CD14-positive monocyte (primary cell): ENCODE measurements around the gene RIOK3. TPM values are rescaled to one million over a fixed set of nuclear protein-coding genes. Genes with fewer than 3 reads are reported as not detected.

Source experiments
- DNase-seq, 3 donors: peaks; one replicate each; pipeline ENCODE4 v3.0.0-alpha.2; 2011 to 2022
- H2AFZ ChIP-seq: 2 replicates; pipeline ENCODE4 v1.6.0; 2012; ENCODE audit warnings: mild to moderate bottlenecking, low read depth, low read length, inconsistent platforms; ENCODE audit not compliant: insufficient read depth, poor library complexity, severe bottlenecking
- H3K27ac ChIP-seq, 2 donors: 1 replicate in 1 of 2; 2 replicates in 1 of 2; pipeline ENCODE4 v1.5.1; 2012 to 2013; ENCODE audit warnings: low read length in 2 of 2, control low read depth in 1 of 2, inconsistent platforms in 1 of 2, low read depth in 1 of 2, mild to moderate bottlenecking in 1 of 2
- H3K27me3 ChIP-seq, 2 donors: one replicate each; pipeline versions ENCODE4 v1.6.0 to v1.6.1; 2011 to 2013; ENCODE audit warnings: low read length in 2 of 2; ENCODE audit not compliant: control insufficient read depth in 2 of 2, insufficient read depth in 2 of 2
- H3K36me3 ChIP-seq, 2 donors: replicated peaks in 1 of 2; 1 replicate in 1 of 2; 2 replicates in 1 of 2; pipeline versions ENCODE4 v1.5.1 to v1.6.1; 2012 to 2013; ENCODE audit warnings: low read length in 2 of 2, control low read depth in 1 of 2, inconsistent platforms in 1 of 2, mild to moderate bottlenecking in 1 of 2; ENCODE audit not compliant: insufficient read depth in 2 of 2, control insufficient read depth in 1 of 2
- H3K4me1 ChIP-seq, 2 donors: 1 replicate in 1 of 2; 2 replicates in 1 of 2; pipeline versions ENCODE4 v1.5.1 to v1.6.1; 2012 to 2013; ENCODE audit warnings: low read length in 2 of 2, control low read depth in 1 of 2, inconsistent platforms in 1 of 2, mild to moderate bottlenecking in 1 of 2, moderate library complexity in 1 of 2; ENCODE audit not compliant: insufficient read depth in 2 of 2, control insufficient read depth in 1 of 2
- H3K4me2 ChIP-seq: replicated peaks from 2 replicates; pipeline ENCODE3; 2012; ENCODE audit warnings: low read length, moderate library complexity, mild to moderate bottlenecking; ENCODE audit not compliant: poor library complexity, severe bottlenecking; ENCODE audit errors: extremely low read depth
- H3K4me3 ChIP-seq, 3 experiments: fragments of 200-600 bp in 1 of 3; sonication (generic) in 1 of 3; replicated peaks in 1 of 3; 1 replicate in 2 of 3; 2 replicates in 1 of 3; pipeline ENCODE4 v1.5.1; 2011 to 2013; ENCODE audit warnings: low read length in 3 of 3, mild to moderate bottlenecking in 3 of 3, control low read depth in 2 of 3, low read depth in 2 of 3, inconsistent platforms in 1 of 3, moderate library complexity in 1 of 3
- H3K79me2 ChIP-seq: 2 replicates; pipeline ENCODE4 v1.6.0; 2012; ENCODE audit warnings: mild to moderate bottlenecking, control low read depth, inconsistent platforms, low read length, moderate library complexity; ENCODE audit not compliant: insufficient read depth
- H3K9ac ChIP-seq: 2 replicates; pipeline ENCODE4 v1.6.0; 2017; ENCODE audit warnings: low read length, mild to moderate bottlenecking; ENCODE audit not compliant: insufficient read depth, poor library complexity, severe bottlenecking
- H3K9me3 ChIP-seq, 2 donors: replicated peaks in 1 of 2; 1 replicate in 1 of 2; 2 replicates in 1 of 2; pipeline versions ENCODE4 v1.5.1 to v1.6.1; 2012 to 2013; ENCODE audit warnings: low read length in 2 of 2, control low read depth in 1 of 2; ENCODE audit not compliant: control insufficient read depth in 1 of 2, insufficient read depth in 1 of 2
- H4K20me1 ChIP-seq: 2 replicates; pipeline ENCODE4 v1.6.0; 2012; ENCODE audit warnings: mild to moderate bottlenecking, low read length, control low read depth, moderate library complexity; ENCODE audit not compliant: insufficient read depth
- H3K27ac Mint-ChIP-seq, 7 donors: one replicate each; pipeline ENCODE4 v1.8.0; 2020; ENCODE audit warnings: mild to moderate bottlenecking in 7 of 7, mixed read lengths in 7 of 7, moderate library complexity in 6 of 7, inconsistent platforms in 2 of 7
- H3K27me3 Mint-ChIP-seq, 3 donors: one replicate each; pipeline ENCODE4 v1.8.0; 2021 to 2022; ENCODE audit warnings: low read depth in 3 of 3, mild to moderate bottlenecking in 3 of 3, mixed read lengths in 3 of 3, moderate library complexity in 3 of 3, inconsistent platforms in 1 of 3
- H3K36me3 Mint-ChIP-seq, 2 donors: one replicate each; pipeline ENCODE4 v1.8.0; 2020; ENCODE audit warnings: mixed read lengths in 2 of 2, inconsistent platforms in 1 of 2, mild to moderate bottlenecking in 1 of 2
- H3K4me1 Mint-ChIP-seq: one replicate; pipeline ENCODE4 v1.8.0; 2020; ENCODE audit warnings: mild to moderate bottlenecking, mixed read lengths
- H3K4me3 Mint-ChIP-seq, 2 donors: one replicate each; pipeline ENCODE4 v1.8.0; 2020; ENCODE audit warnings: mild to moderate bottlenecking in 2 of 2, mixed read lengths in 2 of 2, moderate library complexity in 1 of 2
- H3K9me3 Mint-ChIP-seq, 7 donors: one replicate each; pipeline ENCODE4 v1.8.0; 2020 to 2022; ENCODE audit warnings: mixed read lengths in 7 of 7, mild to moderate bottlenecking in 6 of 7, moderate library complexity in 6 of 7, inconsistent platforms in 2 of 7
- CTCF ChIP-seq: fragments of 200-600 bp; IDR thresholded peaks from one replicate; pipeline ENCODE4 v1.8.0; 2022; ENCODE audit warnings: antibody characterized with exemption, mild to moderate bottlenecking
- WGBS: methylation state at CpG from one replicate; pipeline ENCODE4 v1.1.5; 2013; ENCODE audit warnings: missing lambda C conversion rate; ENCODE audit not compliant: insufficient coverage; 5-methylcytosine and 5-hydroxymethylcytosine counted together
- intact Hi-C, 2 donors: fragments of 100-400 bp; cut with micrococcal nuclease; formaldehyde crosslinking; loops; one replicate each; pipeline versions ENCODE4 v1.15.0 to v1.15.1; 2023
- polyA plus RNA-seq, 3 donors: library from polyadenylated mRNA; depleted of rRNA in 1 of 3; unstranded in 2 of 3; stranded (reverse) in 1 of 3; fragments of 300-500 nt in 2 of 3; fragments of >200 nt in 1 of 3; fragmentation: Illumina TruSeq in 2 of 3; gene quantifications; 1 replicate in 2 of 3; 2 replicates in 1 of 3; pipeline ENCODE4 v1.2.3, GENCODE V29; 2012 to 2021

Gene RIOK3
- polyA plus RNA-seq, 3 donors, result 50.9 to 79.7 (median 62.2) TPM

GRCh38 chr18:23421277-23421676, 31.8 kb upstream of the RIOK3 start:
- H3K4me2 ChIP-seq, result no peak overlapping the region
- no peaks in the 10 kb centered on the region for H3K36me3 ChIP-seq
- H3K36me3 Mint-ChIP-seq, result peaks cover 1 to 7% of the 10 kb centered on the region in 2 donors
- peaks cover 28 to 32% of the 10 kb centered on the region in 2 donors for H3K4me1 ChIP-seq
- no peaks in the 10 kb centered on the region for H4K20me1 ChIP-seq
- H3K9me3 Mint-ChIP-seq, result peaks cover 0 to 3% (median 0%) of the 10 kb centered on the region in 7 donors
- H3K27ac Mint-ChIP-seq, result peak overlapping the region in 2 of 7 donors; percentile 30 to 97
- TF ChIP-seq CTCF, result no peak
- H3K27ac ChIP-seq, result no peak overlapping the region
- H2AFZ ChIP-seq, result no peak overlapping the region
- H3K9ac ChIP-seq, result no peak overlapping the region
- intact Hi-C loops, result loop anchor here (10.0 kb wide), 2 partner anchors 166 to 186 kb away; no protein-coding TSS in a partner anchor
- DNase-seq, result no peak
- no peak overlapping the region for H3K4me3 ChIP-seq
- H3K4me3 Mint-ChIP-seq, result no peak overlapping the region
- H3K79me2 ChIP-seq, result no peaks in the 10 kb centered on the region
- 100% methylated on average over 1 of the region's 1 CpG for WGBS
- H3K4me1 Mint-ChIP-seq, result peaks cover 35% of the 10 kb centered on the region
- no peaks in the 10 kb centered on the region for H3K27me3 Mint-ChIP-seq
- no peaks in the 10 kb centered on the region for H3K9me3 ChIP-seq
- no peaks in the 10 kb centered on the region for H3K27me3 ChIP-seq

- DNase-seq, result peak; percentile 94 to 98 (median 97)
- Histone ChIP-seq H4K20me1 (no peaks in the 10 kb centered on the region), H3K4me1 (peaks cover 23 to 24% of the 10 kb centered on the region in 2 donors), H3K36me3 (no peaks in the 10 kb centered on the region), H3K9ac (peak overlapping the region; percentile 12), H3K27ac (peak overlapping the region; percentile 34 to 76), H3K9me3 (no peaks in the 10 kb centered on the region), H3K4me2 (peak overlapping the region; percentile 49), H2AFZ (no peak overlapping the region), H3K27me3 (no peaks in the 10 kb centered on the region), H3K4me3 (peak overlapping the region in 1 of 3 experiments; percentile 7), H3K79me2 (no peaks in the 10 kb centered on the region)
- intact Hi-C loops, result loop anchor here (10.0 kb wide), 2 partner anchors 168 to 188 kb away; no protein-coding TSS in a partner anchor
- Mint-ChIP-seq H3K4me1 (peaks cover 28% of the 10 kb centered on the region), H3K27me3 (no peaks in the 10 kb centered on the region), H3K27ac (peak overlapping the region; percentile 93 to 99 (median 96)), H3K9me3 (peaks cover 0 to 6% (median 0%) of the 10 kb centered on the region in 7 donors), H3K4me3 (peak overlapping the region; percentile 13 to 72), H3K36me3 (peaks cover 3 to 7% of the 10 kb centered on the region in 2 donors)
- TF ChIP-seq CTCF, result no peak
- WGBS, result 0% methylated on average over 4 of the region's 4 CpGs
Observed at GRCh38 chr18:23422751-23423418, 30.2 kb upstream of the RIOK3 start.
